Panc1 (cell line): ENCODE measurements around the gene PDIK1L.

Source experiments
- CTCF ChIP-seq: fragments of 450-650 bp; IDR thresholded peaks from 2 replicates; pipeline ENCODE4 v1.5.1; 2017; ENCODE audit warnings: mild to moderate bottlenecking
- POLR2AphosphoS5 ChIP-seq: IDR thresholded peaks from 2 replicates; pipeline ENCODE4 v1.6.1; 2012; ENCODE audit warnings: mild to moderate bottlenecking, low read depth, low read length, moderate library complexity
- REST ChIP-seq, 2 experiments: IDR thresholded peaks; 2 replicates each; pipeline ENCODE4 v1.6.1; 2011 to 2012; ENCODE audit warnings: low read depth in 2 of 2, control low read depth in 1 of 2, low read length in 1 of 2, mild to moderate bottlenecking in 1 of 2, moderate library complexity in 1 of 2; ENCODE audit not compliant: insufficient read depth in 1 of 2
- SIN3A ChIP-seq: IDR thresholded peaks from 2 replicates; pipeline ENCODE4 v1.6.1; 2012; ENCODE audit warnings: low read depth, mild to moderate bottlenecking, low read length, moderate library complexity, borderline replicate concordance; ENCODE audit not compliant: insufficient read depth

GRCh38 chr1:26132128-26132833, 20.7 kb downstream of the PDIK1L start:
- TF ChIP-seq CTCF = no peak
- TF ChIP-seq POLR2AphosphoS5 = no peak
- TF ChIP-seq REST (IDR thresholded peaks at IDR 0.05; ENCODE audit: insufficient read depth in 1 of 2, low read depth in 2 of 2, low read length in 1 of 2) = no peak
- no peak for TF ChIP-seq SIN3A
